ENCODE data around the gene CCS.
"Not testable (repeated sequence)": the region's sequence is repeated elsewhere in the genome, so short reads cannot be mapped to it uniquely, and the experiment has no call there.

Gene CCS

GRCh38 chr11:66595245-66595904 is 2.4 kb downstream of the CCS start:
- DNase-seq, result no peak

- no peak for DNase-seq
Measured at GRCh38 chr11:66598993-66599392, 6.0 kb downstream of the CCS start.

- DNase-seq, result no peak
Measured at GRCh38 chr11:66600219-66600618, 7.2 kb downstream of the CCS start.

GRCh38 chr11:66600631-66601233 is 7.7 kb downstream of the CCS start:
- DNase-seq, result no peak

- no peak for DNase-seq
Measured at GRCh38 chr11:66603072-66603471, 10.1 kb downstream of the CCS start.

GRCh38 chr11:66604155-66604554 is 11.2 kb downstream of the CCS start:
- no peak for DNase-seq

- DNase-seq, result not testable (repeated sequence)
Measured at GRCh38 chr11:66606608-66607007, 13.6 kb downstream of the CCS start.

- no peak for DNase-seq
Measured at GRCh38 chr11:66607126-66607834, 14.3 kb downstream of the CCS start.

- DNase-seq, result no peak
Measured at GRCh38 chr11:66609721-66610617, 17.0 kb downstream of the CCS start.

- no peak for DNase-seq
Measured at GRCh38 chr11:66612458-66612857, 19.5 kb downstream of the CCS start.

GRCh38 chr11:66614073-66614472 is 21.1 kb downstream of the CCS start:
- DNase-seq, result no peak

- peak; percentile 100 for DNase-seq
Measured at GRCh38 chr11:66616379-66617154, 23.6 kb downstream of the CCS start, which contains the start of gene RBM14. TSS of gene RBM14 (plus strand) at chr11:66616630. CDS start at chr11:66616721, 91 bp downstream.

- no peak for DNase-seq
Measured at GRCh38 chr11:66617155-66617834, 24.3 kb downstream of the CCS start.

GRCh38 chr11:66619080-66619554 is 26.1 kb downstream of the CCS start:
- DNase-seq, result no peak

- DNase-seq, result no peak
Measured at GRCh38 chr11:66624450-66624849, 31.5 kb downstream of the CCS start.

GRCh38 chr11:66625041-66625751 is 32.2 kb downstream of the CCS start:
- no peak for DNase-seq

- no peak for DNase-seq
Measured at GRCh38 chr11:66625752-66626149, 32.8 kb downstream of the CCS start.

GRCh38 chr11:66626382-66626781 is 33.4 kb downstream of the CCS start:
- no peak for DNase-seq

- no peak for DNase-seq
Measured at GRCh38 chr11:66626926-66627325, 33.9 kb downstream of the CCS start.

- no peak for DNase-seq
Measured at GRCh38 chr11:66628061-66628603, 35.1 kb downstream of the CCS start.

GRCh38 chr11:66629356-66629755 is 36.4 kb downstream of the CCS start:
- no peak for DNase-seq

All from RPMI8226 (cell line).